Measurements from ENCODE around the gene PRSS36. TPM values are rescaled to one million over a fixed set of nuclear protein-coding genes. Genes with fewer than 3 reads are reported as not detected.

Gene PRSS36
- total and polyA plus RNA-seq, 9 of the 15 experiments (the other 6 are each of a cell fraction or from before 2014, with no cell fraction given): 0.09 to 1.2 (median 0.54) TPM; not detected in 2

DNA sequence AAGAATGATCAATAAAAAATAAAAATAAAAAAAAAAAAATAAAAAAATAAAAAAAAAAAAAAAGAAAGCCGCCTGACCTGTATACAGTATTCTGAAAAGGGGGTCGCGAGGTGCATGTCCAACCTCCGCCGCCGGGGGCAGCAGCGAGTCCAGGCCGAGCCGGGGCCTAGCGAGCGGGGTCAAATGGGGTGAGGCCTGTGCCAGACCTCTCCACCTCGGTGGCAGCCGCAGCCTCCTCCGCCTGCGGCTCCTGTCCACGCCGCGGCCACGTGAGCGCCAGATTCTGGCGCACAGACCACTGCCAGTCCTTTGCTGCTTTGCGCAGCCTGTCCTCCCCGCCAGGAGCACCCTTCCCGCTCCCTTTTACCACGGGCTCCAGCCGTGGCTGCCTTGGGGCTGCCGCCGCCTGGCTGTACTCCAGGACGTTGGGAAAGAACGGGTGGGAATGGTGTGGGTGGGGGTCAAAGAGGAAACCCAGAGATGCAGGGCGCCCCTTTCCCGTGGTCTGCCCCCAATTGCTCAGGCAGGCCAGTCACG lies 44.1 kb downstream of the PRSS36 start (continued):
- TF ChIP-seq FIP1L1 (IDR thresholded peaks at IDR 0.05; ENCODE audit: low read depth, low read length, poor library complexity, severe bottlenecking): peak; percentile 73
- TF ChIP-seq, protein P1, sequence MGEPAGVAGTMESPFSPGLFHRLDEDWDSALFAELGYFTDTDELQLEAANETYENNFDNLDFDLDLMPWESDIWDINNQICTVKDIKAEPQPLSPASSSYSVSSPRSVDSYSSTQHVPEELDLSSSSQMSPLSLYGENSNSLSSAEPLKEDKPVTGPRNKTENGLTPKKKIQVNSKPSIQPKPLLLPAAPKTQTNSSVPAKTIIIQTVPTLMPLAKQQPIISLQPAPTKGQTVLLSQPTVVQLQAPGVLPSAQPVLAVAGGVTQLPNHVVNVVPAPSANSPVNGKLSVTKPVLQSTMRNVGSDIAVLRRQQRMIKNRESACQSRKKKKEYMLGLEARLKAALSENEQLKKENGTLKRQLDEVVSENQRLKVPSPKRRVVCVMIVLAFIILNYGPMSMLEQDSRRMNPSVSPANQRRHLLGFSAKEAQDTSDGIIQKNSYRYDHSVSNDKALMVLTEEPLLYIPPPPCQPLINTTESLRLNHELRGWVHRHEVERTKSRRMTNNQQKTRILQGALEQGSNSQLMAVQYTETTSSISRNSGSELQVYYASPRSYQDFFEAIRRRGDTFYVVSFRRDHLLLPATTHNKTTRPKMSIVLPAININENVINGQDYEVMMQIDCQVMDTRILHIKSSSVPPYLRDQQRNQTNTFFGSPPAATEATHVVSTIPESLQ (CRISPR knock-in tag; IDR thresholded peaks at IDR 0.05): no peak
- TF ChIP-seq POLR2AphosphoS5 (IDR thresholded peaks at IDR 0.05; ENCODE audit: control insufficient read depth, insufficient read depth, low read depth, low read length): no peak
- no peak for TF ChIP-seq HNRNPUL1 (IDR thresholded peaks at IDR 0.05; ENCODE audit: low read length)
- TF ChIP-seq TAF7 (tag; IDR thresholded peaks at IDR 0.05): 0 out of 2 replicates have a peak, but pooled peaks have one; percentile 50
- TF ChIP-seq ZNF212 (CRISPR knock-in tag; IDR thresholded peaks at IDR 0.05): no peak
- no peak for TF ChIP-seq FOXJ3 (CRISPR knock-in tag; IDR thresholded peaks at IDR 0.05)
- TF ChIP-seq SMAD2 (IDR thresholded peaks at IDR 0.05; ENCODE audit: low read depth, low read length): no peak
- TF ChIP-seq ZNF384 (IDR thresholded peaks at IDR 0.05; ENCODE audit: low read depth, low read length): peak; percentile 75
- TF ChIP-seq HMG20B (CRISPR knock-in tag; IDR thresholded peaks at IDR 0.05): no peak
- TF ChIP-seq, protein P2, sequence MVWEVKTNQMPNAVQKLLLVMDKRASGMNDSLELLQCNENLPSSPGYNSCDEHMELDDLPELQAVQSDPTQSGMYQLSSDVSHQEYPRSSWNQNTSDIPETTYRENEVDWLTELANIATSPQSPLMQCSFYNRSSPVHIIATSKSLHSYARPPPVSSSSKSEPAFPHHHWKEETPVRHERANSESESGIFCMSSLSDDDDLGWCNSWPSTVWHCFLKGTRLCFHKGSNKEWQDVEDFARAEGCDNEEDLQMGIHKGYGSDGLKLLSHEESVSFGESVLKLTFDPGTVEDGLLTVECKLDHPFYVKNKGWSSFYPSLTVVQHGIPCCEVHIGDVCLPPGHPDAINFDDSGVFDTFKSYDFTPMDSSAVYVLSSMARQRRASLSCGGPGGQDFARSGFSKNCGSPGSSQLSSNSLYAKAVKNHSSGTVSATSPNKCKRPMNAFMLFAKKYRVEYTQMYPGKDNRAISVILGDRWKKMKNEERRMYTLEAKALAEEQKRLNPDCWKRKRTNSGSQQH (CRISPR knock-in tag; IDR thresholded peaks at IDR 0.05): no peak
- TF ChIP-seq GABPA (tag; conservative IDR thresholded peaks at IDR 0.05; ENCODE audit: low read depth): no peak
- no peak for TF ChIP-seq RBM25 (IDR thresholded peaks at IDR 0.05; ENCODE audit: low read depth, low read length, severe bottlenecking)
- TF ChIP-seq LARP7 (IDR thresholded peaks at IDR 0.05): no peak
- peak; percentile 70 for TF ChIP-seq DMBX1 (CRISPR knock-in tag; IDR thresholded peaks at IDR 0.05; ENCODE audit: borderline replicate concordance)
- TF ChIP-seq, protein P3, sequence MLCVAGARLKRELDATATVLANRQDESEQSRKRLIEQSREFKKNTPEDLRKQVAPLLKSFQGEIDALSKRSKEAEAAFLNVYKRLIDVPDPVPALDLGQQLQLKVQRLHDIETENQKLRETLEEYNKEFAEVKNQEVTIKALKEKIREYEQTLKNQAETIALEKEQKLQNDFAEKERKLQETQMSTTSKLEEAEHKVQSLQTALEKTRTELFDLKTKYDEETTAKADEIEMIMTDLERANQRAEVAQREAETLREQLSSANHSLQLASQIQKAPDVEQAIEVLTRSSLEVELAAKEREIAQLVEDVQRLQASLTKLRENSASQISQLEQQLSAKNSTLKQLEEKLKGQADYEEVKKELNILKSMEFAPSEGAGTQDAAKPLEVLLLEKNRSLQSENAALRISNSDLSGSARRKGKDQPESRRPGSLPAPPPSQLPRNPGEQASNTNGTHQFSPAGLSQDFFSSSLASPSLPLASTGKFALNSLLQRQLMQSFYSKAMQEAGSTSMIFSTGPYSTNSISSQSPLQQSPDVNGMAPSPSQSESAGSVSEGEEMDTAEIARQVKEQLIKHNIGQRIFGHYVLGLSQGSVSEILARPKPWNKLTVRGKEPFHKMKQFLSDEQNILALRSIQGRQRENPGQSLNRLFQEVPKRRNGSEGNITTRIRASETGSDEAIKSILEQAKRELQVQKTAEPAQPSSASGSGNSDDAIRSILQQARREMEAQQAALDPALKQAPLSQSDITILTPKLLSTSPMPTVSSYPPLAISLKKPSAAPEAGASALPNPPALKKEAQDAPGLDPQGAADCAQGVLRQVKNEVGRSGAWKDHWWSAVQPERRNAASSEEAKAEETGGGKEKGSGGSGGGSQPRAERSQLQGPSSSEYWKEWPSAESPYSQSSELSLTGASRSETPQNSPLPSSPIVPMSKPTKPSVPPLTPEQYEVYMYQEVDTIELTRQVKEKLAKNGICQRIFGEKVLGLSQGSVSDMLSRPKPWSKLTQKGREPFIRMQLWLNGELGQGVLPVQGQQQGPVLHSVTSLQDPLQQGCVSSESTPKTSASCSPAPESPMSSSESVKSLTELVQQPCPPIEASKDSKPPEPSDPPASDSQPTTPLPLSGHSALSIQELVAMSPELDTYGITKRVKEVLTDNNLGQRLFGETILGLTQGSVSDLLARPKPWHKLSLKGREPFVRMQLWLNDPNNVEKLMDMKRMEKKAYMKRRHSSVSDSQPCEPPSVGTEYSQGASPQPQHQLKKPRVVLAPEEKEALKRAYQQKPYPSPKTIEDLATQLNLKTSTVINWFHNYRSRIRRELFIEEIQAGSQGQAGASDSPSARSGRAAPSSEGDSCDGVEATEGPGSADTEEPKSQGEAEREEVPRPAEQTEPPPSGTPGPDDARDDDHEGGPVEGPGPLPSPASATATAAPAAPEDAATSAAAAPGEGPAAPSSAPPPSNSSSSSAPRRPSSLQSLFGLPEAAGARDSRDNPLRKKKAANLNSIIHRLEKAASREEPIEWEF (CRISPR knock-in tag; IDR thresholded peaks at IDR 0.05): no peak
- TF ChIP-seq MAFK (IDR thresholded peaks at IDR 0.05; ENCODE audit: low read length): no peak
- TF ChIP-seq RNF2 (IDR thresholded peaks at IDR 0.05): peak; percentile 78; the same call in 1 of the 2 replicates
- TF ChIP-seq, protein P4, sequence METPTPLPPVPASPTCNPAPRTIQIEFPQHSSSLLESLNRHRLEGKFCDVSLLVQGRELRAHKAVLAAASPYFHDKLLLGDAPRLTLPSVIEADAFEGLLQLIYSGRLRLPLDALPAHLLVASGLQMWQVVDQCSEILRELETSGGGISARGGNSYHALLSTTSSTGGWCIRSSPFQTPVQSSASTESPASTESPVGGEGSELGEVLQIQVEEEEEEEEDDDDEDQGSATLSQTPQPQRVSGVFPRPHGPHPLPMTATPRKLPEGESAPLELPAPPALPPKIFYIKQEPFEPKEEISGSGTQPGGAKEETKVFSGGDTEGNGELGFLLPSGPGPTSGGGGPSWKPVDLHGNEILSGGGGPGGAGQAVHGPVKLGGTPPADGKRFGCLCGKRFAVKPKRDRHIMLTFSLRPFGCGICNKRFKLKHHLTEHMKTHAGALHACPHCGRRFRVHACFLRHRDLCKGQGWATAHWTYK (CRISPR knock-in tag; IDR thresholded peaks at IDR 0.05): peak; percentile 94
- no peak for TF ChIP-seq MCM3 (IDR thresholded peaks at IDR 0.05)
- TF ChIP-seq KDM2B (CRISPR knock-in tag; IDR thresholded peaks at IDR 0.05): no peak

All from K562 (cell line).